GM18498 (cell line): ENCODE data around the gene CNFN.

ENCODE experiments used
- ATAC-seq: cut with Tn5 transposase; IDR thresholded peaks from one replicate; pipeline ENCODE4 v1.9.1; 2021; ENCODE audit warnings: mild to moderate bottlenecking, moderate library complexity; ENCODE audit not compliant: unreplicated experiment

The CNFN gene, protein sequence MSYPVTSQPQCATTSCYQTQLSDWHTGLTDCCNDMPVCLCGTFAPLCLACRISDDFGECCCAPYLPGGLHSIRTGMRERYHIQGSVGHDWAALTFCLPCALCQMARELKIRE

GRCh38 chr19:42389899-42390298 lies at the start of gene CNFN:
CNFN (minus strand) TSS chr19:42390297; CDS start chr19:42389037, 1,260 bp downstream.
- ATAC-seq, result no peak

- ATAC-seq, result no peak
Measured at GRCh38 chr19:42436006-42436405, 45.9 kb upstream of the CNFN start.

GRCh38 chr19:42435316-42435715 lies 45.2 kb upstream of the CNFN start:
- no peak for ATAC-seq

DNA sequence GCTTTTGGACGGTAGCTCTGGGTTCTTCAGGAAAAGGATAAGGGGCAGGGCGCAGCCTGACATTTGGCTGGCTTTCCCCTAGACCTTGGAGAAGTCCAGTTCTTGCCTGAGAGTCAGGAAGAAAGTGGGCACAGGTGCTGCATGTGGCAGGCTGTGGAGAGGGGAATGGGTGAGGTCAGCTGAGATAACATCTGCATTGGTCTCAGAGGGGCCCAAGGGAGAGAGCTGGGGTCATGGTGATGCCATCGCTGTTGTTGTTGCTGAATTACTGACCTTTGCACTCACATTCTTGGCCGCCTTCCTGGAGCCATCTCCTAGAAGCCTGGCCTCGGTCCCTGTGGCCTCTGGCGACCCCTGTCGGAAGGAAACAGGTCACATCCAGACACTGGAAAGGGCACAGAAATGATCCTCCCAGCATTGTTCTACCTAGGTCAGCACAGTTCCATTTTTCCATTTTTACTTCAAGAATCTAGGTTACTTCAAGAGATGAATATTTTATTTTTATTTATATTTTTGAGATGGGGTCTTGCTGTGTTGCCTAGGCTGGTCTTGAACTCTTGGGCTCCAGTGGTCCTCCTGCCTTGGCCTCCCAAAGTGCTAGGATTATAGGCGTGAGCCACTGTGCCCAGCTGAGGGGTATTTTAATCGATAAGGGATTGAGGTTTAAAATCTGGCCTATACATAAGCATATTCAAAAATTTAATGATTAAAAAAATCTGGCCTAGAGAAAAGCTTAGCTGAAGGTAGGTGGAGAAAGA lies 43.6 kb upstream of the CNFN start:
- ATAC-seq, result no peak

DNA sequence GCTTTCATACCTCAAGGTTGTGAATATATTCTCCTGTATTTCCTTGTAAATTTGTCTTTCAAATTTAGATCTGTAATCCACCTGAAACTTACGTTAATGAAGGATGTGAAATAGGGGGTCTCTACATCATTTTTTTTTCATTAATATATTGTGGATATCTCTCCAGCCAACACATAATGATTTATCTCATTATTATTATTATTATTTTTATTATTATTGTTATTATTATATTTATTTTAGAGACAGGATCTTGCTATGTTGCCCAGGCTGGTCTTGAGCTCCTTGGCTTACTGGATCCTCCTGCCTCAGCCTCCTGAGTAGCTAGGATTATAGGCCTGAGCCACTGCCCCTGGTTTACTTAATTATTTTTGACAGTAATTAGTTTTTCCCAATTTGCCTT lies 41.4 kb upstream of the CNFN start:
- ATAC-seq, result no peak

- no peak for ATAC-seq
Measured at GRCh38 chr19:42428676-42429075, 38.6 kb upstream of the CNFN start.

GRCh38 chr19:42427313-42427712 lies 37.2 kb upstream of the CNFN start, which contains the start of gene LIPE:
LIPE (minus strand) TSS chr19:42427388; CDS start chr19:42427149, 239 bp downstream.
- ATAC-seq, result no peak

- no peak for ATAC-seq
Measured at GRCh38 chr19:42426643-42427042, 36.5 kb upstream of the CNFN start.

DNA sequence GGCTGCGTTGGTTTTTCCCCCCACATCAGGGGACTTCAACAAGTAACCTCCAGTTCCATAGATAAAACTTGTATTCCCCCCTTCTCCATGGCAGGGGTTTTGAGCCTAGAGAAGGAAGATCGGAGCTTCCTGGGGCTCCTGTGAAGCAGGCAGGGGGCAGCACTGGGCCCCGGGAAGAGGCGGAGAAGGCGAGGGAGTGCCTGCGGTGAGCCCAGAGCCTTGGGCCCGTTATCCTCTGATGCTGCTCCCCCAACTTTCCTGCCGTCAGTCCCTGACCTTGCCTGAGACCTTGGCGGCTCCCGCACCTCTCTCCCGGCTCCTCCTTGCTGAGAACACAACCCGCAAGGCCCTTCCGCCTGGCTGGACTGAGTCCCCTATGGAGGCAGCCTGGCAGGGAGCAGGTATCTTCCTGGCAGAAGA lies 34.6 kb upstream of the CNFN start:
- no peak for ATAC-seq

- no peak for ATAC-seq
Measured at GRCh38 chr19:42424345-42424707, 34.2 kb upstream of the CNFN start.

DNA sequence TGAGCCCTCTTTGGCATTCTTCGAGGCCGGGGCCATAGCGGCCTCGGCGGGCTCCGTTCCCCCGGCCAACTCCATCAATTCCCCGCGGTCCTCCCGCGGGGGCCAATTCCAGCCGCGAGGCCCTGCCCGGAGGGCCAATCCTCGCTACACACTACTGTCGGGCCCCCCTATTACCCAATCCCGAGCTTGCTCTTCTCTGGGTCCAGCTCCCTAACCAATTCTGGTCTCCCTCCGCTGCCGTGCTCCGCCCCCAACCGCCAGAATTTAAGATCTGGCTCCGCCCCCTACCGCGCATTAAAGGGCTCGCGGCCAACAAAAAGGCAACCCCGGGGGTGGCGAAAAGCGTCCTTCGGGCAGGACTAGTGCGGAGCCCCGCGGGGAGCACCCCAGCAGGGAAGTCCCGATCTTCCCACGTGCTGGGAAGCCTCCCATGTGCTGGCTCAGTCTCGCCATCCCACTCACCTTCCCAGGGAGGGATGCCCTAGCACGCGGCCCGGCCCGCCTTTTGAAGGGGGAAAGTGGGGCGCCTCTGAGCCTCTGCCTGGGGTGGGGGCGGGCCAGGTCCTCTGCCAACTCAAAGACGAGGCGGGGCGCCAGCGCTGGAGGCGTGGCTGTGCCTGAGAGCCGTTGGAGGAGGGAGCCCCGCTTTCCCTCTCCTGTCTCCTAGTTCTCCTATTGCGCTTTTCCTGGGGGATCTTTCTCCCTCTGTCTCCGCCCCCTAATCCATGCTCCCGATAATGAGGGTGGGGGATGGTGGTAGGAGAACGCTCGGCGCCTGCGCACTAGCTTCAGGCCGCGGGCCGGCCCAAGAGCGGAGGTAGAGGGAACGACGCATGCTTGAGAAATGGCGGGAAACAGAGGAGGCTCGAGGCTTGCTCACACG lies 33.6 kb upstream of the CNFN start:
- peak; percentile 87 for ATAC-seq

DNA sequence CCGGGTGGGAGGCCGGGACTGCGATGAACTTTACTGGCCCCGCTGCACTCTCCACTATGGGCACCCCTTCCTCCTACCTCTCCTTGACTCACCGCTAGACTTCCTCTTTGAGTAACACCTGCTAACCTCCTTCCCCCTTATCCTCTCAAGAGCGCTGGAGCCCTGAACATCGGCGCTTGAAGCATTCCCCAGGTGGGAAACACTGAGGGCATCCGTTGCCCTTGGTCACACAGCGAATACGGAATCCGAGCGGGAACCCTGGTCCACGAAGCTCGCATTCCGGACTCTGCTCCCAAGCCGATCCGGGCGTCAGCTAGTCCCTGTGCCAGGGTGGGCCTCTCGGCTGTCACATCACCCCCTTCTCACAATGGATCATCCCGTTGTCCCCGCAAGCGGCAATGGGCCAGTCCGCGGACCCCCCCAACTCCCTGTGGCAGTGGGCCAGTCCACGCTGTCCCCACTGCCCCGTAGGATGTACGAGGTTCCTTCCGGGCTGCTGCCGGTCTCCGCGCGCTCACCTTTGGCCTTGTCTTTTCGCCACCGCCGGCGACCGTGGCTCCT lies 32.9 kb upstream of the CNFN start:
- peak; percentile 34 for ATAC-seq

- ATAC-seq, result no peak
Measured at GRCh38 chr19:42422092-42422900, 32.2 kb upstream of the CNFN start.

DNA sequence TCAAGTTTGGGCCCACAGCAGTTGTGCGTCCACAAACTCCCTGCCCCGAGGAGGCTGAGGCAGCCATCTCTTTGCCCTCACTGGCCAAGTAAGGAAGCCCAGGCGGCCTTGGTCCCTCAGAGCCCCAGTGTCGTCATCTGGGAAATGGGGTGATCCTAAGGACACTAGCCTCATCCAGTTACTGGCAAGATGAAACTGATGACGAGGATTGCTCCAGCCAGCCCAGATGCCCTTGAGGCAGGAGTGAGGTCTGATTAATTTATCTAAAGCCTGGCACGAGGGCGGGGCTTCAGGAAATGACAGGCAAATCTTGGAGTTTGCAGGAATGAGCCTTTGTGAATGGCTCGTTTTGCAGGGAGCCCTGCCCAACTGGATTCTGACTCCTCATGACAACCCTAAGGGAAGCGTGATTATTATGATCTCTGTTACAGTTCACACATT lies 31.5 kb upstream of the CNFN start:
- ATAC-seq, result no peak

GRCh38 chr19:42421101-42421500 lies 31.0 kb upstream of the CNFN start:
- no peak for ATAC-seq

- no peak for ATAC-seq
Measured at GRCh38 chr19:42420055-42420544, 30.0 kb upstream of the CNFN start.

DNA sequence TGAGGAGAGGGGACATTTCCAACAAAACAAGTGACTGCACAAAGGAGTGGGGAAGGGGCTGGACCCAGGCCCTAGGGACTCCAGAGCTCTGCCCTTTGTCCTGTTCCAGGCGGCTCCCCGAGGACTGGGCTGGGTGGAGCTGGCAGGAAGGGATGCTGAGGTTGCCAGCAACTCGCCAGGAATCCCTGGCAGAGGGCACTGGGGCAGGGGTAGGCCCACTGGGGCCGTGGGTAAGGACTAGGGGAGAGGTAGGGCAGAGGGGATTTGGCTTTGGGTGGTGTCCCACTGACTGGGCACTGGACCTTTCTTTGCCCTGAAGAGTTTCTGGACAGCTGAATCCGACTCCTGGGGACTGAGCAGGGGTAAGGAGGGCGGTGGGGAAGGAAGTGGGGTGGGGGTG lies 29.2 kb upstream of the CNFN start:
- ATAC-seq, result no peak

GRCh38 chr19:42412661-42413076 lies 22.6 kb upstream of the CNFN start:
- no peak for ATAC-seq

GRCh38 chr19:42412227-42412626 lies 22.1 kb upstream of the CNFN start:
- ATAC-seq, result no peak

DNA sequence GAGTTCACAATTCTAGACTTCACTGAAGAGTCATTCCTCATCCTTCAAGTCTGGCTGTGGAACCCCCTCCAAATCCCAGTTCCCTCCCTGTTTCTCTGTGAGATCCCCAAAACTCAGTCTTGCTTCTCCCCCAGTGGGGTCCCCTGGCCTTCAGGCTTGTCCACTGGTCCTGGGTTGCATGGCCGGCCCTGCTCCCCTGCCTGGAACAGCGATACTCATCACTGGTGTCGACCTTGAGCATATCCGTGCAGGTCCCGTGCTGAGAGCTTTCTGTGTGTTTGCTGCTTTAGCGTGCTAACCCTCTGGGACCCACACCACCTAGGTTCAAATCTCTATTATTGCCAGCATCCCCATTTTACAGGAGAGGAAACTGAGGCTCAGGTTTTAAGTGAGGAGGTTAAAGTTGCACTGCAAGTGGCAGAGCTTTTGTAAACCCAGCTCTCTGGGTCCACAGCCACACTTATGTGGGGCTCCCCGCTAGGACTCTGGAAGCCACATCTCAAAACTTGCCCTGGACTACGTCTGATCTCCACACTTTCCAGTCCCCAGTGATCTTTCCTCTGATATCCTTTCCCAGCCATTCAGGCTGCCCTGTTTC lies 21.6 kb upstream of the CNFN start:
- no peak for ATAC-seq
